K562 (cell line): ENCODE results near the gene JUNB. TPM values are rescaled to one million over a fixed set of nuclear protein-coding genes. Genes with fewer than 3 reads are reported as not detected.

Experiments
- BRD4 ChIP-seq: fragments of 200-600 bp; sonication (generic); IDR thresholded peaks from 2 replicates; pipeline ENCODE4 v1.6.1; 2017; ENCODE audit warnings: inconsistent platforms
- FOSL1 ChIP-seq: fragments of 200-800 bp; sonication (Bioruptor generic); conservative IDR thresholded peaks from 2 replicates; pipeline ENCODE4 v1.6.1; 2016; ENCODE audit warnings: missing genetic modification characterization, missing compliant biosample characterization
- HEY1 ChIP-seq: fragments of 250-450 bp; sonication (Bioruptor Pico); IDR thresholded peaks from 2 replicates; pipeline ENCODE4 v1.5.0; 2020; ENCODE audit warnings: mild to moderate bottlenecking, moderate library complexity, borderline replicate concordance
- HMG20B ChIP-seq: fragments of 250-450 bp; sonication (Bioruptor Pico); IDR thresholded peaks from 2 replicates; pipeline ENCODE4 v1.5.0; 2021; ENCODE audit warnings: mild to moderate bottlenecking
- HSF4 ChIP-seq: fragments of 250-450 bp; sonication (Bioruptor Pico); IDR thresholded peaks from 2 replicates; pipeline ENCODE4 v2.1.2; 2022; ENCODE audit warnings: mild to moderate bottlenecking, moderate library complexity, borderline replicate concordance
- POU5F1 ChIP-seq: fragments of 150-350 bp; IDR thresholded peaks from 2 replicates; pipeline ENCODE4 v1.6.1; 2014; ENCODE audit warnings: borderline replicate concordance, low read length, low read depth, mild to moderate bottlenecking; ENCODE audit not compliant: partially characterized antibody
- U2AF1 ChIP-seq: fragments of 200-400 bp; formaldehyde crosslinking; optimal IDR thresholded peaks from 2 replicates; pipeline ENCODE3; 2017; ENCODE audit warnings: mild to moderate bottlenecking, low read depth, low read length, moderate library complexity
- ZBED1 ChIP-seq: IDR thresholded peaks from 2 replicates; pipeline ENCODE4 v1.6.1; 2014
- ZNF347 ChIP-seq: fragments of 450-650 bp; formaldehyde crosslinking; IDR thresholded peaks from 2 replicates; pipeline ENCODE4 v1.4.0; 2020; ENCODE audit warnings: low read depth, mild to moderate bottlenecking, moderate library complexity
- polyA plus RNA-seq, 8 experiments: library from polyadenylated mRNA; depleted of rRNA in 4 of 8; stranded (reverse) in 5 of 8; unstranded in 3 of 8; fragments of >200 nt; fragmentation: Nextera tagmentation in 2 of 8; fragmentation: Illumina TruSeq in 1 of 8; extraction: Ambion mirVana in 2 of 8; extraction: Trizol in 1 of 8; gene quantifications; 2 replicates each; pipeline versions ENCODE4 v1.2.1 to v1.2.3, GENCODE V29; 2011 to 2014; ENCODE audit warnings: inconsistent platforms in 1 of 8, missing spikeins in 1 of 8
- total RNA-seq, 7 experiments: library from RNA; depleted of rRNA in 6 of 7; stranded (reverse); fragments of >200 nt in 6 of 7; fragmentation: Illumina TruSeq in 2 of 7; extraction: Trizol in 2 of 7; gene quantifications; 2 replicates each; pipeline versions ENCODE4 v1.2.1 to v1.2.3, GENCODE V29; 2011 to 2021; ENCODE audit warnings: low replicate concordance in 1 of 7
- TF ChIP-seq, protein P1 (sequence below): fragments of 450-650 bp; IDR thresholded peaks from 2 replicates; pipeline ENCODE4 v1.6.1; 2016; ENCODE audit warnings: low read depth, mild to moderate bottlenecking, moderate library complexity
- TF ChIP-seq, protein P2 (sequence below): fragments of 450-650 bp; IDR thresholded peaks from 2 replicates; pipeline ENCODE4 v1.6.1; 2016; ENCODE audit warnings: mild to moderate bottlenecking
- TF ChIP-seq, protein P3 (sequence below), 2 experiments: fragments of 450-650 bp in 1 of 2; sonication (generic) in 1 of 2; formaldehyde crosslinking in 1 of 2; IDR thresholded peaks; 2 replicates each; pipeline versions ENCODE4 v1.7.1 to v1.9.0; 2016 to 2022; ENCODE audit warnings: inconsistent platforms in 1 of 2, mild to moderate bottlenecking in 1 of 2, missing genetic modification reagents in 1 of 2
- TF ChIP-seq, protein P4 (sequence below): fragments of 250-450 bp; sonication (Bioruptor Pico); IDR thresholded peaks from 2 replicates; pipeline ENCODE4 v1.5.0; 2020; ENCODE audit warnings: mild to moderate bottlenecking

JUNB gene
- total and polyA plus RNA-seq, 9 of the 15 experiments (the other 6 are each of a cell fraction or from before 2014, with no cell fraction given) = 0.23 to 88.1 (median 13.1) TPM

DNA sequence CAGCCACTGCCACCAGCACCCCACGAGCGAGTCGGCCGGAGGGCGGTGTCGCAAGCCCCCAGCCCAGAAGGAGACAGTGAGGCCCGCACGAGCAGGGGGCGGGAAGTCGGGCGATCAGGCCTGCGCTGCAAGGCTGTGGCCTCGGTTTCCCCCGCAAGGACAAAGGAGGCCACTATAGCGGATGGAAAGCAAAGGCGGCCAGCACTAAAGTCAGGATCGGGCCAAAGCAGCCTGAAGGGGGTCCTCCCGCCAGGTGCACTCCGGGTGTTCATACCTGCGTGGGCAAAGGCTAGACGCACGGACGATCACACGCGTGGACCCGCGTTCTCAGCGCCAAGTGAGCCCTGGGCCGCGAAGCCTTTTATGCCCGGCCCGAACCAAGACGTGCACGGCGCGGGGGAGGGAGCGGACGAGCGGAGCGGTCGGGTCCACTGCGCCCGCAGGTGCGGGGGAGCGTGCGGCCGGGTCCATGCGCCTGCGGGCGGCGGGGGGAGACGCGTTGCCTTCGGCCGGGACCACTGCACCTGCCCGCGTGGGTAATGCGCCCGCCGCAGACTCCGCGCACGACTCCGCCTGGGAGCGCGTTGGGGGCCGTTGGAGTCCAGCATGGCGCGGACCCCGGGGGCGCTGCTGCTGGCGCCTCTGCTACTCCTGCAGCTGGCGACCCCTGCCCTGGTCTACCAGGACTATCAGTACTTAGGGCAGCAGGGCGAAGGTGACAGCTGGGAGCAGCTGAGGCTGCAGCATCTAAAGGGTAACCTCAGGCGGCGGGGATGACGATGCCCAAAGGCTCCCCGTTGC is 10.4 kb downstream of the JUNB start, which contains the start of the genes PRDX2 and THSD8 (continued):
- TF ChIP-seq FOSL1 (peak; percentile 24; the same call in 1 of the 2 replicates), HEY1 (CRISPR knock-in tag) (no peak), HMG20B (CRISPR knock-in tag) (no peak), HSF4 (CRISPR knock-in tag) (no peak), POU5F1 (no peak), U2AF1 (peak; percentile 98), ZBED1 (peak; percentile 45), BRD4 (no peak), ZNF347 (CRISPR knock-in tag) (no peak)
- TF ChIP-seq, protein P1, sequence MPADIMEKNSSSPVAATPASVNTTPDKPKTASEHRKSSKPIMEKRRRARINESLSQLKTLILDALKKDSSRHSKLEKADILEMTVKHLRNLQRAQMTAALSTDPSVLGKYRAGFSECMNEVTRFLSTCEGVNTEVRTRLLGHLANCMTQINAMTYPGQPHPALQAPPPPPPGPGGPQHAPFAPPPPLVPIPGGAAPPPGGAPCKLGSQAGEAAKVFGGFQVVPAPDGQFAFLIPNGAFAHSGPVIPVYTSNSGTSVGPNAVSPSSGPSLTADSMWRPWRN = no peak
- TF ChIP-seq, protein P2, sequence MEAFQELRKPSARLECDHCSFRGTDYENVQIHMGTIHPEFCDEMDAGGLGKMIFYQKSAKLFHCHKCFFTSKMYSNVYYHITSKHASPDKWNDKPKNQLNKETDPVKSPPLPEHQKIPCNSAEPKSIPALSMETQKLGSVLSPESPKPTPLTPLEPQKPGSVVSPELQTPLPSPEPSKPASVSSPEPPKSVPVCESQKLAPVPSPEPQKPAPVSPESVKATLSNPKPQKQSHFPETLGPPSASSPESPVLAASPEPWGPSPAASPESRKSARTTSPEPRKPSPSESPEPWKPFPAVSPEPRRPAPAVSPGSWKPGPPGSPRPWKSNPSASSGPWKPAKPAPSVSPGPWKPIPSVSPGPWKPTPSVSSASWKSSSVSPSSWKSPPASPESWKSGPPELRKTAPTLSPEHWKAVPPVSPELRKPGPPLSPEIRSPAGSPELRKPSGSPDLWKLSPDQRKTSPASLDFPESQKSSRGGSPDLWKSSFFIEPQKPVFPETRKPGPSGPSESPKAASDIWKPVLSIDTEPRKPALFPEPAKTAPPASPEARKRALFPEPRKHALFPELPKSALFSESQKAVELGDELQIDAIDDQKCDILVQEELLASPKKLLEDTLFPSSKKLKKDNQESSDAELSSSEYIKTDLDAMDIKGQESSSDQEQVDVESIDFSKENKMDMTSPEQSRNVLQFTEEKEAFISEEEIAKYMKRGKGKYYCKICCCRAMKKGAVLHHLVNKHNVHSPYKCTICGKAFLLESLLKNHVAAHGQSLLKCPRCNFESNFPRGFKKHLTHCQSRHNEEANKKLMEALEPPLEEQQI = no peak
- TF ChIP-seq, protein P3, sequence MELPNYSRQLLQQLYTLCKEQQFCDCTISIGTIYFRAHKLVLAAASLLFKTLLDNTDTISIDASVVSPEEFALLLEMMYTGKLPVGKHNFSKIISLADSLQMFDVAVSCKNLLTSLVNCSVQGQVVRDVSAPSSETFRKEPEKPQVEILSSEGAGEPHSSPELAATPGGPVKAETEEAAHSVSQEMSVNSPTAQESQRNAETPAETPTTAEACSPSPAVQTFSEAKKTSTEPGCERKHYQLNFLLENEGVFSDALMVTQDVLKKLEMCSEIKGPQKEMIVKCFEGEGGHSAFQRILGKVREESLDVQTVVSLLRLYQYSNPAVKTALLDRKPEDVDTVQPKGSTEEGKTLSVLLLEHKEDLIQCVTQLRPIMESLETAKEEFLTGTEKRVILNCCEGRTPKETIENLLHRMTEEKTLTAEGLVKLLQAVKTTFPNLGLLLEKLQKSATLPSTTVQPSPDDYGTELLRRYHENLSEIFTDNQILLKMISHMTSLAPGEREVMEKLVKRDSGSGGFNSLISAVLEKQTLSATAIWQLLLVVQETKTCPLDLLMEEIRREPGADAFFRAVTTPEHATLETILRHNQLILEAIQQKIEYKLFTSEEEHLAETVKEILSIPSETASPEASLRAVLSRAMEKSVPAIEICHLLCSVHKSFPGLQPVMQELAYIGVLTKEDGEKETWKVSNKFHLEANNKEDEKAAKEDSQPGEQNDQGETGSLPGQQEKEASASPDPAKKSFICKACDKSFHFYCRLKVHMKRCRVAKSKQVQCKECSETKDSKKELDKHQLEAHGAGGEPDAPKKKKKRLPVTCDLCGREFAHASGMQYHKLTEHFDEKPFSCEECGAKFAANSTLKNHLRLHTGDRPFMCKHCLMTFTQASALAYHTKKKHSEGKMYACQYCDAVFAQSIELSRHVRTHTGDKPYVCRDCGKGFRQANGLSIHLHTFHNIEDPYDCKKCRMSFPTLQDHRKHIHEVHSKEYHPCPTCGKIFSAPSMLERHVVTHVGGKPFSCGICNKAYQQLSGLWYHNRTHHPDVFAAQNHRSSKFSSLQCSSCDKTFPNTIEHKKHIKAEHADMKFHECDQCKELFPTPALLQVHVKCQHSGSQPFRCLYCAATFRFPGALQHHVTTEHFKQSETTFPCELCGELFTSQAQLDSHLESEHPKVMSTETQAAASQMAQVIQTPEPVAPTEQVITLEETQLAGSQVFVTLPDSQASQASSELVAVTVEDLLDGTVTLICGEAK (IDR thresholded peaks at IDR 0.05) = peak; percentile 56; the same call in 1 of the 2 replicates
- TF ChIP-seq, protein P3 (CRISPR knock-in tag; IDR thresholded peaks at IDR 0.05) = no peak
- TF ChIP-seq, protein P4, sequence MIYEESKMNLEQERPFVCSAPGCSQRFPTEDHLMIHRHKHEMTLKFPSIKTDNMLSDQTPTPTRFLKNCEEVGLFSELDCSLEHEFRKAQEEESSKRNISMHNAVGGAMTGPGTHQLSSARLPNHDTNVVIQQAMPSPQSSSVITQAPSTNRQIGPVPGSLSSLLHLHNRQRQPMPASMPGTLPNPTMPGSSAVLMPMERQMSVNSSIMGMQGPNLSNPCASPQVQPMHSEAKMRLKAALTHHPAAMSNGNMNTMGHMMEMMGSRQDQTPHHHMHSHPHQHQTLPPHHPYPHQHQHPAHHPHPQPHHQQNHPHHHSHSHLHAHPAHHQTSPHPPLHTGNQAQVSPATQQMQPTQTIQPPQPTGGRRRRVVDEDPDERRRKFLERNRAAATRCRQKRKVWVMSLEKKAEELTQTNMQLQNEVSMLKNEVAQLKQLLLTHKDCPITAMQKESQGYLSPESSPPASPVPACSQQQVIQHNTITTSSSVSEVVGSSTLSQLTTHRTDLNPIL (CRISPR knock-in tag) = no peak
